H1 (cell line): ENCODE measurements around the gene TOR4A. TPM values are rescaled to one million over a fixed set of nuclear protein-coding genes. Genes with fewer than 3 reads are reported as not detected.

Source experiments
- CTCF ChIA-PET: fragments of 300-600 bp; sonication (Branson Sonifier 250); formaldehyde crosslinking; loops from one replicate; lab custom pipeline; 2021; ENCODE audit not compliant: partially characterized antibody; lab: Charles Lee
- POLR2A ChIA-PET: fragments of 300-600 bp; sonication (Branson Sonifier 250); formaldehyde crosslinking; loops from one replicate; lab custom pipeline; 2021; ENCODE audit warnings: inconsistent platforms; ENCODE audit not compliant: partially characterized antibody; lab: Charles Lee
- DNase-seq, 2 experiments: peaks; one replicate each; pipeline versions ENCODE4 v3.0.0 to v3.0.0-alpha.2; 2010 to 2022; ENCODE audit warnings: low spot score in 2 of 2, low read depth in 1 of 2, mixed read lengths in 1 of 2
- FAIRE-seq: peaks from 2 replicates; lab custom pipeline; 2011; peaks lifted over from hg19 to GRCh38; lab: Jason Lieb, UNC
- H2AFZ ChIP-seq: 2 replicates; pipeline ENCODE4 v1.8.1; 2012; ENCODE audit warnings: low read length, inconsistent platforms
- H2AK5ac ChIP-seq: 2 replicates; pipeline ENCODE4 v1.6.1; 2013; ENCODE audit warnings: low read depth, low read length
- H2BK120ac ChIP-seq: replicated peaks from 2 replicates; pipeline ENCODE3; 2013; ENCODE audit warnings: low read depth, low read length, inconsistent platforms
- H2BK12ac ChIP-seq: 2 replicates; pipeline ENCODE4 v1.6.1; 2013; ENCODE audit warnings: low read depth, low read length
- H2BK15ac ChIP-seq: 2 replicates; pipeline ENCODE4 v1.6.1; 2013; ENCODE audit warnings: low read length
- H2BK20ac ChIP-seq: 2 replicates; pipeline ENCODE4 v1.6.1; 2013; ENCODE audit warnings: low read length
- H2BK5ac ChIP-seq: 2 replicates; pipeline ENCODE4 v1.6.1; 2013; ENCODE audit warnings: low read depth, low read length
- H3K14ac ChIP-seq: 2 replicates; pipeline ENCODE4 v1.6.1; 2013; ENCODE audit warnings: inconsistent platforms; ENCODE audit not compliant: insufficient read length
- H3K18ac ChIP-seq: 2 replicates; pipeline ENCODE4 v1.6.1; 2013; ENCODE audit warnings: low read length; ENCODE audit errors: extremely low read depth
- H3K23ac ChIP-seq: 2 replicates; pipeline ENCODE4 v1.6.1; 2013; ENCODE audit warnings: inconsistent platforms; ENCODE audit not compliant: insufficient read length
- H3K23me2 ChIP-seq: 2 replicates; pipeline ENCODE4 v1.6.1; 2013; ENCODE audit warnings: low read depth, low read length
- H3K27ac ChIP-seq: 2 replicates; pipeline ENCODE4 v1.6.1; 2011; ENCODE audit warnings: low read depth, low read length, inconsistent platforms
- H3K27me3 ChIP-seq, 4 experiments: replicated peaks in 1 of 4; 1 replicate in 1 of 4; 2 replicates in 3 of 4; pipeline versions ENCODE4 v1.6.1 to v1.8.1; 2011 to 2013; ENCODE audit warnings: low read length in 3 of 4, mild to moderate bottlenecking in 3 of 4, inconsistent platforms in 2 of 4, mixed read lengths in 2 of 4, moderate library complexity in 1 of 4; ENCODE audit not compliant: control insufficient read depth in 3 of 4, insufficient read depth in 3 of 4; ENCODE audit errors: extremely low read depth in 1 of 4
- H3K36me3 ChIP-seq, 4 experiments: 2 replicates each; pipeline versions ENCODE4 v1.6.1 to v1.8.1; 2011 to 2013; ENCODE audit warnings: mild to moderate bottlenecking in 4 of 4, low read length in 3 of 4, moderate library complexity in 2 of 4, control low read depth in 1 of 4, inconsistent platforms in 1 of 4; ENCODE audit not compliant: insufficient read depth in 4 of 4, control insufficient read depth in 2 of 4
- H3K4ac ChIP-seq: replicated peaks from 2 replicates; pipeline ENCODE3; 2013; ENCODE audit warnings: low read length, low read depth, mixed read lengths, inconsistent platforms; ENCODE audit not compliant: insufficient read length
- H3K4me1 ChIP-seq, 4 experiments: replicated peaks in 1 of 4; 1 replicate in 1 of 4; 2 replicates in 3 of 4; pipeline versions ENCODE4 v1.6.1 to v1.8.1; 2011 to 2013; ENCODE audit warnings: low read length in 3 of 4, inconsistent platforms in 2 of 4, mixed read lengths in 1 of 4; ENCODE audit not compliant: insufficient read depth in 4 of 4, control insufficient read depth in 3 of 4
- H3K4me2 ChIP-seq, 2 experiments: 2 replicates each; pipeline versions ENCODE4 v1.6.1 to v1.8.1; 2011 to 2013; ENCODE audit warnings: low read depth in 2 of 2, low read length in 2 of 2, control low read depth in 1 of 2, inconsistent platforms in 1 of 2, mild to moderate bottlenecking in 1 of 2; ENCODE audit not compliant: insufficient read depth in 1 of 2
- H3K4me3 ChIP-seq, 4 experiments: fragments of 200-600, 300-600 bp in 1 of 4; sonication (generic), shearing (Covaris generic), sonication (Bioruptor Twin) in 1 of 4; 2 replicates each; pipeline versions ENCODE4 v1.5.1 to v1.8.1; 2011 to 2016; ENCODE audit warnings: low read length in 4 of 4, low read depth in 3 of 4, control low read depth in 2 of 4, inconsistent platforms in 2 of 4, mild to moderate bottlenecking in 2 of 4, mixed read lengths in 1 of 4, moderate library complexity in 1 of 4; ENCODE audit not compliant: insufficient read depth in 2 of 4; ENCODE audit errors: extremely low read depth in 1 of 4
- H3K56ac ChIP-seq: replicated peaks from 2 replicates; pipeline ENCODE3; 2013; ENCODE audit warnings: low read depth, mild to moderate bottlenecking, mixed read lengths, low read length, inconsistent platforms; ENCODE audit not compliant: insufficient read length
- H3K79me1 ChIP-seq: 2 replicates; pipeline ENCODE4 v1.6.1; 2013; ENCODE audit warnings: low read depth, low read length, control low read depth
- H3K79me2 ChIP-seq, 2 experiments: 2 replicates each; pipeline versions ENCODE4 v1.6.1 to v1.8.1; 2012 to 2013; ENCODE audit warnings: low read length in 2 of 2, mild to moderate bottlenecking in 2 of 2, inconsistent platforms in 1 of 2; ENCODE audit not compliant: insufficient read depth in 2 of 2, control insufficient read depth in 1 of 2
- H3K9ac ChIP-seq, 4 experiments: replicated peaks in 1 of 4; 1 replicate in 1 of 4; 2 replicates in 3 of 4; pipeline versions ENCODE4 v1.6.1 to v1.8.1; 2011 to 2013; ENCODE audit warnings: low read depth in 3 of 4, low read length in 3 of 4, control low read depth in 2 of 4, mild to moderate bottlenecking in 2 of 4, moderate library complexity in 2 of 4, inconsistent platforms in 1 of 4; ENCODE audit errors: extremely low read depth in 1 of 4
- H3K9me3 ChIP-seq, 2 experiments: 2 replicates each; pipeline versions ENCODE4 v1.6.1 to v1.8.1; 2012 to 2013; ENCODE audit warnings: mild to moderate bottlenecking in 2 of 2, moderate library complexity in 2 of 2, control low read depth in 1 of 2, inconsistent platforms in 1 of 2, low read depth in 1 of 2, low read length in 1 of 2, mixed read lengths in 1 of 2; ENCODE audit not compliant: insufficient read depth in 2 of 2
- H4K20me1 ChIP-seq, 2 experiments: replicated peaks in 1 of 2; 2 replicates each; pipeline versions ENCODE3 to v1.8.1; 2011 to 2013; ENCODE audit warnings: inconsistent platforms in 2 of 2, low read length in 2 of 2, mild to moderate bottlenecking in 1 of 2; ENCODE audit not compliant: insufficient read depth in 2 of 2, control insufficient read depth in 1 of 2
- H4K5ac ChIP-seq: 2 replicates; pipeline ENCODE4 v1.6.1; 2013; ENCODE audit warnings: low read length, low read depth, mixed read lengths, inconsistent platforms; ENCODE audit not compliant: insufficient read length
- H4K8ac ChIP-seq: 2 replicates; pipeline ENCODE4 v1.8.0; 2013; ENCODE audit warnings: mild to moderate bottlenecking, moderate library complexity, low read length, inconsistent platforms; ENCODE audit not compliant: insufficient read depth; ENCODE audit errors: extremely low read depth
- H4K91ac ChIP-seq: replicated peaks from 2 replicates; pipeline ENCODE3; 2013; ENCODE audit warnings: low read length, mixed read lengths, inconsistent platforms; ENCODE audit not compliant: insufficient read length
- ATF2 ChIP-seq: IDR thresholded peaks from 2 replicates; pipeline ENCODE4 v1.6.1; 2012; ENCODE audit warnings: low read length, inconsistent platforms
- ATF3 ChIP-seq: IDR thresholded peaks from 2 replicates; pipeline ENCODE4 v1.6.1; 2011; ENCODE audit warnings: low read depth, mild to moderate bottlenecking, low read length; ENCODE audit not compliant: insufficient read depth
- E2F6 ChIP-seq: IDR thresholded peaks from 2 replicates; pipeline ENCODE4 v1.6.1; 2012; ENCODE audit warnings: inconsistent platforms
- KDM5A ChIP-seq: fragments of 200-600 bp; IDR thresholded peaks from 2 replicates; pipeline ENCODE4 v1.7.1; 2012; ENCODE audit warnings: mild to moderate bottlenecking, low read length, inconsistent platforms, mixed read lengths
- NRF1 ChIP-seq: IDR thresholded peaks from 2 replicates; pipeline ENCODE4 v1.6.1; 2011; ENCODE audit warnings: mild to moderate bottlenecking, low read depth, low read length, improper control_type of control experiment
- PHF8 ChIP-seq: fragments of 200-600 bp; sonication (generic); conservative IDR thresholded peaks from 2 replicates; pipeline ENCODE4 v1.7.1; 2012; ENCODE audit warnings: low read depth, mild to moderate bottlenecking, inconsistent platforms, low read length, moderate library complexity
- RXRA ChIP-seq: IDR thresholded peaks from 2 replicates; pipeline ENCODE4 v1.6.1; 2011; ENCODE audit warnings: low read depth, mild to moderate bottlenecking, low read length, moderate library complexity; ENCODE audit not compliant: insufficient read depth
- SIN3A ChIP-seq, 2 experiments: IDR thresholded peaks in 1 of 2; conservative IDR thresholded peaks in 1 of 2; 2 replicates each; pipeline ENCODE4 v1.6.1; 2011 to 2012; ENCODE audit warnings: low read length in 2 of 2, improper control_type of control experiment in 1 of 2, low read depth in 1 of 2, mild to moderate bottlenecking in 1 of 2
- TCF12 ChIP-seq: IDR thresholded peaks from 2 replicates; pipeline ENCODE4 v1.6.1; 2011; ENCODE audit warnings: low read depth, mild to moderate bottlenecking, low read length
- WGBS, 2 experiments: shearing (Covaris generic) in 1 of 2; methylation state at CpG; one replicate each; pipeline versions ENCODE4 v1.1.6 to v1.1.7; 2013 to 2015; ENCODE audit warnings: low lambda C conversion rate in 2 of 2, mixed read lengths in 2 of 2, inconsistent platforms in 1 of 2, low coverage in 1 of 2, missing lambda C conversion rate in 1 of 2; ENCODE audit not compliant: insufficient replicate concordance in 2 of 2, insufficient coverage in 1 of 2, insufficient read length in 1 of 2; ENCODE audit errors: extremely low coverage in 1 of 2, missing lambda C conversion rate in 1 of 2; 5-methylcytosine and 5-hydroxymethylcytosine counted together
- polyA plus RNA-seq, 7 experiments: library from polyadenylated mRNA; depleted of rRNA in 3 of 7; stranded (reverse) in 5 of 7; unstranded in 2 of 7; fragments of >200 nt in 5 of 7; fragments of 200-250 nt in 2 of 7; gene quantifications; 1 replicate in 5 of 7; 2 replicates in 1 of 7; 4 replicates in 1 of 7; pipeline versions ENCODE4 v1.2.1 to v1.2.3, GENCODE V29; 2011 to 2013; ENCODE audit warnings: missing spikeins in 2 of 7, mixed read lengths in 2 of 7
- total RNA-seq: library from RNA; stranded (reverse); fragmentation: NEBNext Ultra II Directional; extraction: Animal tissue kit (Norgen Biotek cat#: 25700); gene quantifications from 2 replicates; pipeline ENCODE4 v1.2.1, GENCODE V29; 2021

The TOR4A gene
- total and polyA plus RNA-seq, 2 of the 8 experiments (the other 6 are each of a cell fraction or from before 2014, with no cell fraction given) = 8.4 to 9.3 TPM

GRCh38 chr9:137275203-137275587 lies 2.3 kb upstream of the TOR4A start:
- no peak overlapping the region for H3K56ac ChIP-seq
- no peak overlapping the region; the same call in 1 of the 2 replicates for H4K8ac ChIP-seq
- H4K91ac ChIP-seq = no peak overlapping the region
- no peak overlapping the region for H2BK5ac ChIP-seq
- ChIA-PET POLR2A (interaction anchor here (47.8 kb wide), 1 partner anchor 40 kb away, joined by 1462 read pairs; the partner anchor contains the start of genes CYSRT1, NDOR1, NELFB and RNF208), CTCF (interaction anchor here (0.5 to 2.7 kb wide), 6 partner anchors 12 to 890 kb away, joined by 3 to 10 read pairs (median 4); no protein-coding TSS in a partner anchor)
- 91% methylated on average over 10 of the region's 10 CpGs; no CpG with 5 or more reads in 1 of the 2 experiments for WGBS, 2 experiments
- H3K23ac ChIP-seq = no peak overlapping the region
- H3K79me1 ChIP-seq = no peaks in the 10 kb centered on the region
- no peaks in the 10 kb centered on the region for H3K79me2 ChIP-seq
- H4K5ac ChIP-seq = no peak overlapping the region
- peaks cover 0 to 23% (median 4%) of the 10 kb centered on the region in 4 experiments; a peak in 4 of 8 replicates for H3K36me3 ChIP-seq
- FAIRE-seq = no peak
- H3K23me2 ChIP-seq = peaks cover 2% of the 10 kb centered on the region; the same call in 1 of the 2 replicates
- H2BK20ac ChIP-seq = no peak overlapping the region
- no peak overlapping the region for H2AFZ ChIP-seq
- no peak overlapping the region for H3K4me2 ChIP-seq
- no peak overlapping the region for H2AK5ac ChIP-seq
- peaks cover 0 to 25% (median 15%) of the 10 kb centered on the region in 4 experiments; a peak in 6 of 7 replicates for H3K4me1 ChIP-seq
- H2BK12ac ChIP-seq = no peak overlapping the region
- H3K9ac ChIP-seq = no peak overlapping the region
- DNase-seq = no peak
- H4K20me1 ChIP-seq = peaks cover 4 to 14% of the 10 kb centered on the region in 2 experiments
- H2BK120ac ChIP-seq = no peak overlapping the region
- no peaks in the 10 kb centered on the region; a peak in 1 of 4 replicates for H3K9me3 ChIP-seq
- H3K18ac ChIP-seq = no peak overlapping the region
- H3K27me3 ChIP-seq = peaks cover 0 to 21% (median 11%) of the 10 kb centered on the region in 4 experiments; a peak in 5 of 7 replicates
- no peak overlapping the region for H3K14ac ChIP-seq
- H3K4ac ChIP-seq = no peak overlapping the region
- H2BK15ac ChIP-seq = no peak overlapping the region
- no peak overlapping the region for H3K4me3 ChIP-seq
- no peak overlapping the region for H3K27ac ChIP-seq
- TF ChIP-seq KDM5A (no peak), SIN3A (conservative IDR thresholded peaks at IDR 0.05 in 1 of 2, IDR thresholded peaks at IDR 0.05 in 1 of 2; ENCODE audit: low read depth in 1 of 2, low read length in 2 of 2) (no peak), PHF8 (no peak), NRF1 (no peak), RXRA (no peak), E2F6 (no peak), TCF12 (no peak), ATF3 (no peak), ATF2 (no peak)
